Activated CD4-positive, alpha-beta T cell treated with anti-CD3 and anti-CD28 coated beads for 36 hours (primary cell): ENCODE results near the gene IKZF3. TPM values are rescaled to one million over a fixed set of nuclear protein-coding genes. Genes with fewer than 3 reads are reported as not detected.
"Not testable (repeated sequence)": the region's sequence is repeated elsewhere in the genome, so short reads cannot be mapped to it uniquely, and the experiment has no call there.

Source experiments
- ATAC-seq: fragments of 200-7000 bp; cut with Tn5 transposase; one replicate; pipeline ENCODE4 v1.10.0; 2021; ENCODE audit warnings: mild to moderate bottlenecking, moderate library complexity
- CTCF ChIA-PET: fragments of 350-600 bp; sonication (Branson Sonifier 250); formaldehyde crosslinking; loops from one replicate; lab custom pipeline; 2021; ENCODE audit warnings: antibody characterized with exemption; lab: Charles Lee
- POLR2A ChIA-PET: fragments of 350-600 bp; sonication (Branson Sonifier 250); formaldehyde crosslinking; loops from one replicate; lab custom pipeline; 2021; ENCODE audit warnings: antibody characterized with exemption, inconsistent platforms; lab: Charles Lee
- DNase-seq: peaks from one replicate; pipeline ENCODE4 v3.0.0-alpha.2; 2020
- H3K27ac Mint-ChIP-seq: one replicate; pipeline ENCODE4 v1.8.0; 2021; ENCODE audit warnings: mixed read lengths
- H3K27me3 Mint-ChIP-seq: one replicate; pipeline ENCODE4 v1.8.0; 2021; ENCODE audit warnings: mixed read lengths
- H3K36me3 Mint-ChIP-seq: one replicate; pipeline ENCODE4 v1.8.0; 2021; ENCODE audit warnings: low read depth, mixed read lengths
- H3K4me1 Mint-ChIP-seq: one replicate; pipeline ENCODE4 v1.8.0; 2021; ENCODE audit warnings: mixed read lengths
- H3K4me3 Mint-ChIP-seq: one replicate; pipeline ENCODE4 v1.8.0; 2021; ENCODE audit warnings: mild to moderate bottlenecking, moderate library complexity, mixed read lengths
- H3K9me3 Mint-ChIP-seq: one replicate; pipeline ENCODE4 v1.8.0; 2021; ENCODE audit warnings: low read depth, mixed read lengths
- intact Hi-C, 2 experiments: fragments of 100-400 bp; cut with DNase I in 1 of 2; cut with micrococcal nuclease in 1 of 2; formaldehyde crosslinking; loops; one replicate each; pipeline versions ENCODE4 v1.14.2 to v1.15.1; 2022 to 2024; cut with DNase I, micrococcal nuclease
- total RNA-seq, 2 experiments: library from RNA; stranded (reverse); gene quantifications; one replicate each; pipeline ENCODE4 v1.2.3, GENCODE V29; 2021

Gene IKZF3
- total RNA-seq, 2 experiments from 2014 or later = 37.6 to 50.4 TPM

DNA sequence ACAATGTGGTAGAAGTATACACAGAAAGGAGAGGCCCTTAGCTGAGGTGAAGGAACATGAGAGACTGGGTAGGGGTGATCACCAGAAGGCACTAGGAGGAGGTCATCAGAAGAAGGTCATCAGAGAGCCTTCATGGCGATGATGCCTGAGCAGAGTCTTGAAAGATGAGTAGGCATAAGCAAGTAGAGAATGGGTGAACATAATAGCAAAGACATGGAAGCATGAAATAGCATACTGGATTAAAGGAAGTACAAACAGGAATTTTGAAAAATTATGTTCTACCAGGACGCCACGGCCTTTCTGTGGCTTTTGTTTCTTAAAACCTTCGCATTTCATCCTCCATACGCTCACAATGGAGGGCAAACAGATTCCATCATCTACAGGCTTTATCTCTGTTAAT is 2.9 kb downstream of the IKZF3 start:
- CTCF ChIA-PET = interaction anchor here (0.7 to 3.1 kb wide), 13 partner anchors 11 to 708 kb away, joined by 3 to 13 read pairs (median 5); no protein-coding TSS in a partner anchor
- POLR2A ChIA-PET = interaction anchor here (0.7 to 1.7 kb wide), 3 partner anchors 26 to 107 kb away, joined by 3 to 4 read pairs (median 4); no protein-coding TSS in a partner anchor
- Mint-ChIP-seq H3K4me1 (peaks cover 48% of the 10 kb centered on the region), H3K4me3 (peak overlapping the region; percentile 98), H3K36me3 (peaks cover 17% of the 10 kb centered on the region), H3K27ac (peak overlapping the region; percentile 92), H3K27me3 (no peaks in the 10 kb centered on the region), H3K9me3 (no peaks in the 10 kb centered on the region)
- intact Hi-C loops = loop anchor here in 1 of 2 experiments (5.0 kb wide), 1 partner anchor 239 kb away; no protein-coding TSS in a partner anchor
- DNase-seq = no peak
- no peak for ATAC-seq

DNA sequence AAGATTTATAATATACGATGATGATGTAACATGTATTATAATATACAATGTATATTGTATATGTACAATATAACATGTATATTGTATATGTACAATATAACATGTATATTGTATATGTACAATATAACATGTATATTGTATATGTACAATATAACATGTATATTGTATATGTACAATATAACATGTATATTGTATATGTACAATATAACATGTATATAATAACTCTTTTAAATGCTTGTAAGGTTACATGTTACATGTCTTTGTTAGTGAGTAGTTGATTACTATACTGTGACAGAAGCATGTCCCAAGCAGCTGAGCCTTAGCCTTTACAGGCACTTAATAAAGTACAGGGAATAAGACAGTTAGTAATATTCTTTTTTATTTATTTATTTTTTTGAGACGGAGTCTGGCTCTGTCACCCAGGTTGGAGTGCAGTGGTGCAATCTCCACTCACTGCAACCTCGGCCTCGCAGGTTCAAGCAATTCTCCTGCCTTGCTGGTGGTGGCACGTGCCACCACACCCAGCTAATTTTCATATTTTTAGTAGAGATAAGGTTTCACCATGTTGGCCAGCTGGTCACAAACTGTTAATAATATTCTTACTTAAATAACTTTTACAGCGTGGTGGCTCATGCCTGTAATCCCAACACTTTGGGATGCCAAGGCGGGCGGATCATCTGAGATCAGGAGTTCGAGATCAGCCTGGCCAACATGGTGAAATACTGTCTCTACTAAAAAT is 8.0 kb downstream of the IKZF3 start:
- CTCF ChIA-PET = interaction anchor here (1.4 kb wide), 1 partner anchor 12 kb away, joined by 3 read pairs; no protein-coding TSS in a partner anchor

DNA sequence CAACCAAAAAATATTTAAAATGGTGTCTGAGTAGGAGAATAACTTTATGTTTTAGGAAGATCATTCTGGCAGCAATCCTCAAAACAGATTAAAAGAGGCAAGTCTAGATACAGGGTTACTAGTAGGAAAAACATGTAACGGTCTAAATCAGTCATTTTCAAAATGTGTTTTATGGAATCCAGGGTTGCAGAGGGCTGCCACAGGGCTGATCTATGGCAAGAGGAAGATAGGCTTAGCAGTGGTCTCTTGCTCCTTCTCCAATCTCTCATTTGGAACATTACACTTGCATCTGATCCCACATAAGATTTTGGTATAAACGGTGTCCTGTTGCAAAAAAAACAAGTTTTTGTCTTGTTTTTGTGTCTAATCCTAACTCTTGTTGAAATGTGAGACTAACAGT is 9.2 kb downstream of the IKZF3 start:
- no peaks in the 10 kb centered on the region for H3K27me3 Mint-ChIP-seq
- H3K36me3 Mint-ChIP-seq = peaks cover 25% of the 10 kb centered on the region
- no peak overlapping the region for H3K4me3 Mint-ChIP-seq
- H3K27ac Mint-ChIP-seq = peak overlapping the region; percentile 40
- ATAC-seq (no peak), DNase-seq (no peak)
- ChIA-PET CTCF (interaction anchor here (1.4 kb wide), 1 partner anchor 11 kb away, joined by 3 read pairs; no protein-coding TSS in a partner anchor), POLR2A (no interaction called here)
- H3K4me1 Mint-ChIP-seq = peaks cover 41% of the 10 kb centered on the region
- no peaks in the 10 kb centered on the region for H3K9me3 Mint-ChIP-seq
- intact Hi-C loops = no loop called here

More for the DNA sequence above, 8.0 kb downstream of the IKZF3 start:
- H3K4me3 Mint-ChIP-seq, intact Hi-C loops, DNase-seq, H3K27ac Mint-ChIP-seq, H3K27me3 Mint-ChIP-seq, H3K9me3 Mint-ChIP-seq, POLR2A ChIA-PET, ATAC-seq: not testable (repeated sequence)
- Mint-ChIP-seq H3K36me3 (peaks cover 25% of the 10 kb centered on the region), H3K4me1 (peaks cover 47% of the 10 kb centered on the region)

DNA sequence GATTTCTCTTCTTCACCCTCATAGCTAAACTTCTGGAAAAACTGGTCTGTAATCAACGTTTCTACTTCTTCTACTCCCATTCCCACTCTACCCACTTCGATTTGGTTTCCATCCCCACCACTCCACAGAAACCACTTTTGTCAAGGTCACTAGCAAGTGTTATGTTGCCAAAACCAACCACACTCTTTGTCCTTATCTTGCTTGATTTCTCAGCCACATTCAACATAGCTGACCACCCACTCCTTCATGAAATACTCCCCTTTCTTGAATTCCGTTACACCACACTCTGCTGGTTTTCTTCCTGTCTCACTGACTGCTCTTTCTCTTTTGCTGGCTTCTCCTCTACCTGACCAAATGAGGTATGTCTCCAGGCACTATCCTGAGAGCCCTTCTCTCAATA is 11.9 kb downstream of the IKZF3 start:
- Mint-ChIP-seq H3K4me1 (peaks cover 49% of the 10 kb centered on the region), H3K36me3 (peaks cover 27% of the 10 kb centered on the region), H3K27me3 (no peaks in the 10 kb centered on the region), H3K9me3 (no peaks in the 10 kb centered on the region), H3K27ac (peak overlapping the region; percentile 61), H3K4me3 (no peak overlapping the region)
- ChIA-PET POLR2A (no interaction called here), CTCF (interaction anchor here (0.7 to 1.5 kb wide), 4 partner anchors 9 to 33 kb away, joined by 3 to 4 read pairs (median 3); no protein-coding TSS in a partner anchor)
- ATAC-seq (peak; percentile 44), DNase-seq (no peak)
- intact Hi-C loops = no loop called here

DNA sequence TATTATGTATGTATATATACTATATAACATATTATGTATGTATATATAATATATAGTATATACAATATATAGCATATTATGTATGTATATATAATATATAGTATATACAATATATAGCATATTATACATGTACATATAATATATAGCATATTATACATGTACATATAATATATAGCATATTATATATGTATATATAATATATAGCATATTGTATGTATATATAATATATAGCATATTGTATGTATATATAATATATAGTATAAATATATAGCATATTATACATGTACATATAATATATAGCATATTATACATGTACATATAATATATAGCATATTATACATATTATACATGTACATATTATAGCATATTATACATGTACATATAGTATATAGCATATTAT is 13.9 kb downstream of the IKZF3 start:
- intact Hi-C loops, ATAC-seq, POLR2A ChIA-PET: not testable (repeated sequence)

DNA sequence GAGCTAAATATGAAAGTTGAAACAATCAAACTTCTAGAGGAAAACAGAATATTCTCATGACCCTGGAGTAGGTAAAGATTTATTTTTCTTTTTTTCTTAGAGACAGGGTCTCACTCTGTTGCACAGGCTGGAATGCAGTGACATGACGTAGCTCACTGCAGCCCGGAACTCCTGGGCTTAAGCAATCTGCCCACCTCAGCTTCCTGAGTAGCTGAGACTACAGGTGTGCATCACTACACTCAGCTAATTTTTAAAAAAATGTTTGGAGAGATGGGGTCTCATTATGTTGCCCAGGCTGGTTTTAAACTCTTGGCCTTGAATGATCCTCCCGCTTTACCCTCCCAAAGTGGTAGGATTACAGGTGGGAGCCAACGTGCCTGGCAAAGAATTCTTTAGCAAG is 15.5 kb downstream of the IKZF3 start:
- Mint-ChIP-seq H3K27me3 (no peaks in the 10 kb centered on the region), H3K9me3 (no peaks in the 10 kb centered on the region), H3K36me3 (peaks cover 28% of the 10 kb centered on the region), H3K4me1 (peaks cover 63% of the 10 kb centered on the region), H3K4me3 (no peak overlapping the region), H3K27ac (peak overlapping the region; percentile 20)
- POLR2A ChIA-PET = interaction anchor here (0.6 kb wide), 2 partner anchors 74 to 195 kb away, joined by 3 read pairs; no protein-coding TSS in a partner anchor
- ATAC-seq = peak; percentile 40
- intact Hi-C loops = no loop called here
- CTCF ChIA-PET = interaction anchor here (0.7 to 1.2 kb wide), 6 partner anchors 14 to 757 kb away, joined by 3 read pairs; no protein-coding TSS in a partner anchor
- DNase-seq = peak; percentile 20

More for the DNA sequence above, 13.9 kb downstream of the IKZF3 start:
- CTCF ChIA-PET, H3K27me3 Mint-ChIP-seq, DNase-seq, H3K9me3 Mint-ChIP-seq, H3K27ac Mint-ChIP-seq, H3K4me3 Mint-ChIP-seq: not testable (repeated sequence)
- H3K36me3 Mint-ChIP-seq = peaks cover 30% of the 10 kb centered on the region
- H3K4me1 Mint-ChIP-seq = peaks cover 59% of the 10 kb centered on the region

DNA sequence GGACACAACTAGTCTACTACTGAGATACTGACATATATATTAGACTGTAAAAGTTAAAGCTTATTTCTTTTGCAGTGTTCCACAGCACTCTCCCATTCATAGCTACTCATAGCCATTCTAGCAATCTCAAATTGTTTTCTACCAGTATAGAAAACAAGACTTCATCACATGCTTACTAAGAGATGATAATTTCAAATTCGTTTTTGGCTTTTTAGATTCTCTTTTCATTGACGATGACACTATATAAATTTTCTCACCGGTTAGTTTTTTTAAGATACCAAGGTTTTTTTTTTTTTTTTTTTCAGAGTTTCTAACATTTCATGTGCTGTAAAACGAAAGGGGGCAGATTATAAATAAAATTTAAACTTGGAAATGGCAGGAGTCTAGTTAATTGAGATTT is 17.9 kb downstream of the IKZF3 start:
- intact Hi-C loops = loop anchor here in 1 of 2 experiments (2.0 kb wide), 1 partner anchor 17 kb away; no protein-coding TSS in a partner anchor
- ATAC-seq = no peak
- no peak for DNase-seq
- no peak overlapping the region for H3K4me3 Mint-ChIP-seq
- H3K9me3 Mint-ChIP-seq = no peaks in the 10 kb centered on the region
- ChIA-PET CTCF (interaction anchor here (0.8 to 1.5 kb wide), 5 partner anchors 12 to 116 kb away, joined by 3 to 5 read pairs (median 3); partner anchors contain the start of gene MIEN1), POLR2A (no interaction called here)
- no peak overlapping the region for H3K27ac Mint-ChIP-seq
- H3K36me3 Mint-ChIP-seq = peaks cover 35% of the 10 kb centered on the region
- peaks cover 66% of the 10 kb centered on the region for H3K4me1 Mint-ChIP-seq
- H3K27me3 Mint-ChIP-seq = no peaks in the 10 kb centered on the region

DNA sequence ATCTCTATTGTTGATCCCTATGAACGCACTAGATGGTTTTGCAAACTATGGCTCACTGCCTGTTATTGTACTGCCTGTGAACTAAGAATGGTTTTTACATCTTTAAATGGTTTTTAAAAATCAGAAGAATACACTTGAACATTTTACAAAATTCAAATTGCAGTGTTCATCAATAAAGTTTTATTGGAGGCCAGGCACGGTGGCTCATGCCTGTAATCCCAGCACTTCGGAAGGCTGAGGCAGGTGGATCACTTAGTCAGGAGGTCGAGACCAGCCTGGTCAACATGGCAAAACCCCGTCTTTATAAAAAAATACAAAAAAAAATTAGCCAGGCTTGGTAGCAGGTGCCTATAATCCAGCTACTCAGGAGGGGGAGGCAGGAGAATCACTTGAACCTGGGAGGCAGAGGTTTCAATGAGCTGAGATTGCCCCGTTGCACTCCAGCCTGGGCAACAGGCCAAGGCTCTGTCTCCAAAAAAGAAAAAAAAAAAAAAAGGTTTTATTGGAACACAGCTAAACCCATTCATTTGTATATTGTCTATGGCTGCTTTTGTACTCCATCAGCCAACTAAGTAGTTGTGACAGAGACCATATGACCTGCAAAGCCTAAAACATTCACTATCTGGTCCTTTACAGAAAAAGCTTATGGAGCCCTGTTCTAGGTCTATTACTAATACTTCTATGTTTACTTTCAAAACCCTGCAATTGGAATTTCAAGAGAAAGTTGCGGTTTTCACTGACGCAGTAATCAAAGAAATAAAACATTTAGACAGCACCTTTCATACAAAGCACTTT is 18.9 kb downstream of the IKZF3 start:
- ChIA-PET CTCF (interaction anchor here (0.8 to 1.5 kb wide), 5 partner anchors 10 to 115 kb away, joined by 3 to 5 read pairs (median 3); partner anchors contain the start of gene MIEN1), POLR2A (interaction anchor here (0.7 kb wide), 3 partner anchors 45 to 90 kb away, joined by 3 to 5 read pairs (median 4); no protein-coding TSS in a partner anchor)
- Mint-ChIP-seq H3K4me3 (no peak overlapping the region), H3K36me3 (peaks cover 42% of the 10 kb centered on the region), H3K27me3 (no peaks in the 10 kb centered on the region), H3K4me1 (peaks cover 69% of the 10 kb centered on the region), H3K27ac (peak overlapping the region; percentile 15), H3K9me3 (no peaks in the 10 kb centered on the region)
- intact Hi-C loops = no loop called here
- DNase-seq = no peak
- ATAC-seq = no peak

DNA sequence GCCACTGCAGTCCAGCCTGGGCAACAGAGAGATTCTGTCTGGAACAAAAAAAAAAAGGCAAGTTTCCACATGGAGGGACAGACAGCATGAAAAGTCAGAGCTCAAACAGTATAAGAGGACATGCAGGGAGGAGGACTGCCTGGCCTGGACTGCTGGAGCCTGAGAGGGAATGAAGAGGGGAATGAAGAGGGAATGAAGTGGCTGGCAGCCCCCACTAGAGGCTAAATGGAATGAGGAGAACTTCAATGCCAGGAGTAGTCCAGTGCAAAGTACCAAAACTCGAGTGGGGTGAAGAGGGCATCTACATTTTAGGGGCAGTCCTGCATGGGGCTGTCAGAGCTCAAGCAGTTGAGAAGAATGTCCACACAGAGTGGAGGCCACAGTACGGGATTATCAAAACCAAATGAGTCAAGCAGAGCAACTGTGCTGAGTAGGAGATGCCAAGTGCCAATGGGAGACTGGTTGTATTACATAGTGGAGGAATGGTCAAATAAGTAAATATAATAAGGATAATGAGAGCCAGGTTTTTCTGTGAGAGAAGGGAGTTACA is 22.9 kb downstream of the IKZF3 start:
- H3K4me1 Mint-ChIP-seq = peaks cover 44% of the 10 kb centered on the region
- ATAC-seq (no peak), DNase-seq (no peak)
- ChIA-PET POLR2A (no interaction called here), CTCF (no interaction called here)
- no peak overlapping the region for H3K4me3 Mint-ChIP-seq
- H3K27me3 Mint-ChIP-seq = no peaks in the 10 kb centered on the region
- H3K9me3 Mint-ChIP-seq = peaks cover 12% of the 10 kb centered on the region
- intact Hi-C loops = no loop called here
- no peak overlapping the region for H3K27ac Mint-ChIP-seq
- H3K36me3 Mint-ChIP-seq = peaks cover 56% of the 10 kb centered on the region

DNA sequence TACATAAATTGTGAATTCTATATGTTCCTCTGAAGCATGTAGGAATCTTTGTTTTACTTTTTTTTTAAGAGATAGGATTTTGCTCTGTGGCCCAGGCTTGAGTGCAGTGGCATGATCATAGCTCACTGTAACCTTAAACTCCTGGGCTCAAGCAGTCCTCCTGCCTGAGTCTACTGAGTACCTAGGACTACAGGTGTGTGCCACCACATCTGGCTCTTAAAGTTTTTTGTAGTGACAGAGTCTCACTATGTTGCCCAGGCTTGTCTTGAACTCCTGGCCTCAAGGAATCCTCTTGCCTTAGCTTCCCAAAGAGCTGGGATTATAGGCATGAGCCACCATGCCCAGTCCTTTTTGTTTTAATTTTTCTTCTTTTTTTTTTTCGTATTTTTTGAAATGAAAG is 25.3 kb downstream of the IKZF3 start:
- ChIA-PET CTCF (no interaction called here), POLR2A (no interaction called here)
- H3K4me3 Mint-ChIP-seq = no peak overlapping the region
- ATAC-seq = no peak
- intact Hi-C loops = no loop called here
- peaks cover 42% of the 10 kb centered on the region for H3K4me1 Mint-ChIP-seq
- DNase-seq = no peak
- H3K9me3 Mint-ChIP-seq = peaks cover 12% of the 10 kb centered on the region
- H3K27ac Mint-ChIP-seq = peak overlapping the region; percentile 29
- H3K27me3 Mint-ChIP-seq = no peaks in the 10 kb centered on the region
- H3K36me3 Mint-ChIP-seq = peaks cover 58% of the 10 kb centered on the region

DNA sequence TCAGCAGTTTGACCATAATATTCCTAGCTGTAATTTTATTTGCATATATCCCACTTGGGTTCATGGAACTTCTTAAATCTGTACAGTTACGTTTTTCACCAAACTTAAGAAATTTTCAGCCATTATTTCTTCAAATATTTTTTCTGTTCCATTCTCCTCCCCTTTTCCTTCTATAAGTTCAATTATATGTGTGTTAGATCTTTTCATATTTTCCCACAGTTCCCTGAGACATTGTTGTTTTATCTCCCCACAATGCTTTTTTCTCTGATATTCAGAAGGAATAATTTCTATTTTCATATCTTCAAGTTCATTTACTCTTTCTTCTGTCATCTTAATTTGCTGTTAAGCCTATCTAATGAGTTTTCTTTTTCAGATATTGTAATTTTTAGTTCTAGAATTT is 26.1 kb downstream of the IKZF3 start:
- H3K36me3 Mint-ChIP-seq = peaks cover 59% of the 10 kb centered on the region
- POLR2A ChIA-PET = no interaction called here

More for the DNA sequence above, 26.1 kb downstream of the IKZF3 start:
- H3K27ac Mint-ChIP-seq = no peak overlapping the region
- H3K4me3 Mint-ChIP-seq = no peak overlapping the region
- intact Hi-C loops = no loop called here
- H3K27me3 Mint-ChIP-seq = no peaks in the 10 kb centered on the region
- DNase-seq = no peak
- peaks cover 12% of the 10 kb centered on the region for H3K9me3 Mint-ChIP-seq
- no peak for ATAC-seq
- CTCF ChIA-PET = no interaction called here
- peaks cover 38% of the 10 kb centered on the region for H3K4me1 Mint-ChIP-seq
